HG02943 (cell line): ENCODE results near the gene ZNF512.
"Not testable (repeated sequence)": the region's sequence is repeated elsewhere in the genome, so short reads cannot be mapped to it uniquely, and the experiment has no call there.

Experiments
- ATAC-seq: cut with Tn5 transposase; IDR thresholded peaks from one replicate; pipeline ENCODE4 v1.9.1; 2021; ENCODE audit warnings: mild to moderate bottlenecking, low read depth, moderate library complexity; ENCODE audit not compliant: unreplicated experiment

Gene ZNF512

GRCh38 chr2:27582695-27583389, at the start of gene ZNF512:
TSS of gene ZNF512 (plus strand) at chr2:27583042. CDS start at chr2:27583113, 71 bp downstream.
- peak; percentile 93 for ATAC-seq

GRCh38 chr2:27537287-27537686, 45.6 kb upstream of the ZNF512 start:
- no peak for ATAC-seq

GRCh38 chr2:27538839-27539450, 43.9 kb upstream of the ZNF512 start:
- not testable (repeated sequence) for ATAC-seq

DNA sequence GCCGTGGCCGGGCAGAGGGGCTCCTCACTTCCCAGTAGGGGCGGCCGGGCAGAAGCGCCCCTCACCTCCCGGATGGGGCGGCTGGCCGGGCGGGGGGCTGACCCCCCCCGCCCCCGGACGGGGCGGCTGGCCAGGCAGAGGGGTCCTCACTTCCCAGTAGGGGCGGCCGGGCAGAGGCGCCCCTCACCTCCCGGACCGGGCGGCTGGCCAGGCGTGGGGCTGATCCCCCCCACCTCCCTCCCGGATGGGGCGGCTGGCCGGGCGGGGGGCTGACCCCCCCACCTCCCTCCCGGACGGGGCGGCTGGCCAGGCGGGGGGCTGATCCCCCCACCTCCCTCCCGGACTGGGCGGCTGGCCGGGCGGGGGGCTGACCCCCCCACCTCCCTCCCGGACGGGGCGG, 43.2 kb upstream of the ZNF512 start:
- ATAC-seq, result not testable (repeated sequence)

DNA sequence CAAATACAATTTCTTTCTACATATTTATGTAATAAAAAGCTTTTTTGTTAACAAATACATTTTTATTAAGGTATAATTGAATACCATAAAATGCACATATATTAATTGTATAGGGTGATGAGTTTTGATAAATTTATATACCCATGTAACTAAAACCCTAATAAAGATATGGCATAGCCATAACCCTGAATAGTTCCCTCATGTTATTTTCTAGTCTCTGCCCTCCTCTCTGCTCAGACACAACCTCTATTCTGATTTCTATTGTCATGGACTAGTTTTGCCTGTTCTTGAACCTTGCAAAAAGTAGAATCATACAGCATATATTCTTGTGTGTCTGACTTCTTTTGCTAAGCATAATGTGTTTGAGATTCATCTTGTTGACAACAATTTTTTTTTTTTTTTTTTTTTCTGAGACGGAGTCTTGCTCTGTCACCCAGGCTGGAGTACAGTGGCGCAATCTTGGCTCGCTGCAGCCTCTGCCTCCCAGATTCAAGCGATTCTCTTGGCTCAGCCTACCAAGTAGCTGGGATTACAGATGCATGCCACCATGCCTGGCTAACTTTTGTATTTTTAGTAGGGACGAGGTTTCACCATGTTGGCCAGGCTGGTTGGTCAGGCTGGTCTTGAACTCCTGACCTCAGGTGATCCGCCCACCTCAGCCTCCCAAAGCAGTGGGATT, 38.6 kb upstream of the ZNF512 start:
- no peak for ATAC-seq

GRCh38 chr2:27545348-27546141, 37.3 kb upstream of the ZNF512 start:
- ATAC-seq, result no peak

- ATAC-seq, result no peak
These were observed 33.5 kb upstream of the ZNF512 start for GRCh38 chr2:27549303-27549702.

DNA sequence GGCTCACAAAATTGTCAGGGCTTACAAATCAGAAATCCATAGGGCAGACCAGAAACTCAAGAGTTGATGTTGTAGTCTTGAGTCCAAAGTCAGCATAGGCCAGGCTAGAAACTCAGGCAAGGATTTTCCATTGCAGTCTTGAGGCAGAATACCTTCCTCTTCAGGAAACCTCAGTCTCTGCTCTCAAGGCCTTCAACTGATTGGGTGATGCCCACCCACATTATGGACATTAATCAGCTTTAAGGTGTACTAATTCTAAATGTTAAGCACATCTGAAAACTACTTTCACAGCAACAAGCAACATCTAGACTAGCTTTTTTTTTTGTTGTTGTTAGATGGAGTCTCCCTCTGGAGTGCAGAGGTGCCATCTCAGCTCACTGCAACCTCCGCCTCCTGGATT, 31.3 kb upstream of the ZNF512 start:
- no peak for ATAC-seq

- ATAC-seq, result no peak
These were observed 29.9 kb upstream of the ZNF512 start for GRCh38 chr2:27552941-27553340.

DNA sequence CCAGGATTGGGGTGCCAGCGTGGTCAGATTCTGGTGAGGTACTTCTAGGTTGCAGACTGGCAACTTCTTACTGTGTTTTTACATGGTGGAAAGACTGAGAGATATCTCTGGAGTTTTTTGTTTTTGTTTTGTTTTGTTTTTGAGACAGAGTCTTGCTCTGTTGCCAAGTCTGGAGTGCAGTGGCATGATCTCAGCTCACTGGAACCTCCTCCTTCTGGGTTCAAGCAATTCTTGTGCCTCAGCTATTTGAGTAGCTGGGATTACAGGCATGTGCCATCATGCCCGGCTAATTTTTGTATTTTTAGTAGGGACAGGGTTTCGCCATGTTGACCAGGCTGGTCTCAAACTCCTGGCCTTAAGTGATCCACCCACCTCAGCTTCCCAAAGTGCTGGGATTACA, 28.4 kb upstream of the ZNF512 start:
- ATAC-seq, result not testable (repeated sequence)

DNA sequence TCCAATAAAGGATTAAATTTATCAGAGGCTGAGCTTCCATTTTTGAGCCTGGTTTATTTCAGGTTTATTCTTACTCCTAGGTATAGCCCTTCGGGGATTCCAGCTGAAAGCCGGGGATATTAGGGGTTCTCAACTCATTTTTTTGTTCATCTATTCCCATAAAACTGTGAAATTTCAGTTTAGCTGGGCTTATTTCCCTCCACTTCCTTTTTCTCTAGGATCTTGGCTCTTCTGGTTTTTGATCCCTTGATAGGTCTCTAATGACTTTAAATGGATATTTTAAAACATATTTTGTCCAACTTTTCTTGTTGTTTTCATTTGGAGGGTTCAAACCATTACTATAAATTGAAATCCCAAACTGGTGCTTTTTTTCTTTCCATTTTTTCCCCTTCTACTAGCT, 23.6 kb upstream of the ZNF512 start:
- ATAC-seq, result no peak

- ATAC-seq, result no peak
These were observed 21.8 kb upstream of the ZNF512 start for GRCh38 chr2:27561060-27561459.

DNA sequence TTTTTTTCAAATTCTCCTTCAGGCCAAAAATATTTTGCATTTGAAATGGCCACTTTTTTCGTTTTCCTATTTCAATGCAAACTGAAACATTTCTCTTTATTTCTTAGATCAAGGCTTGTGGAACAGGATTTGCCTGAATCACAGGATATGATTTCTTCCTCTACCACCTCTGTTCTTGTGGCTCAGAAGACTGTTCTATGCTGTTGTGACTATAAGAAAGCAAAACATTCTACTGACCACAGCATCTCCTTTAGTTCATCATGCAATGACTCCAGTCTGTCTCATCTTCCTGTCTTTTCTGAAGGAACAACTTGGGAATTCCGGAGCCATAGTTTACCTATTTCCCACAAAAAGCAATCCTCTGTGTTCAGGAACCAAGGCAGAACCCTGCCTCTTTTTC, 16.2 kb upstream of the ZNF512 start:
- no peak for ATAC-seq

GRCh38 chr2:27569398-27569797, 13.4 kb upstream of the ZNF512 start:
- ATAC-seq, result no peak

DNA sequence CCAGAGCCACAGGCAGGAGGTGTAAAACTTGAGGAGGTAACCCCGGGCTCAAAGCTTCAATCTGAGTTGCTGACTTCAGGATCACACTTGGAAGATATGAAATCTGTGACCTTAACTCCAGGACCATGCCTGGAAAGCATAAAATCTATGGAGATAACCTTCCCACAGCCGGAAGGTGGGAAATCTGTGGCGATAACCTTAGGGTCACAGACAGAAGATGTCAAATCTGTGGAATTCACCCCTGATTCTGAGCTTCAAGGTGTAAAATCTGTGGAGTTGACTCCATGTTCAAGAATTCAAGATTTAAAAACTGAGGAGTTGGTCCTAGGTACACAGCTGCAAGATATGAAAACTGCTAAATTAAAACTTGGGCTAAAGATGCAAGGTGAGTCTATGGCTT, 11.6 kb upstream of the ZNF512 start:
- ATAC-seq, result no peak

GRCh38 chr2:27571681-27572080, 11.2 kb upstream of the ZNF512 start:
- ATAC-seq, result no peak

GRCh38 chr2:27572439-27572838, 10.4 kb upstream of the ZNF512 start:
- ATAC-seq, result no peak

DNA sequence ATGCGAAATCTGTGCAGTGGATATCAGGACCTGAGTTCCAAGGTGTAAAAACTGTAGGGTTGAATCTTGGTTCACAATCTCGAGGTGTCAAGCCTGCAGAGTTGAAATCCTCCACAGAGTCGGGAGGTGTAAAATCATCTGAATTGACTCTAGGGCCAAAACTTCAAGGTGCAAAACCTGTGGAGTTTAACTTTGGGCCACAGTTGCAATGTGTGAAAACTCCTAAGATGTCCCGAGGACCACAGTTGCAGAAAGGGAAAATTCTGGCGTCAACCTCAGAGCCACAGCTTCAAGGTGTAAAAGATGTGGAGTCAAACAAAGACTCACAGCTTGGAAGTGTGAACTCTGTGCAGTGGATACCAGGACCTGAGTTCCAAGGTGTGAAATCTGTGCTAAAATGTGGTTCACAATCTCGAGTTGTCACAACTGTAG, 9.8 kb upstream of the ZNF512 start:
- no peak for ATAC-seq

- ATAC-seq, result no peak
These were observed 9.4 kb upstream of the ZNF512 start for GRCh38 chr2:27573452-27573851.

- ATAC-seq, result no peak
These were observed 1.3 kb upstream of the ZNF512 start for GRCh38 chr2:27581417-27582128.
